ENCODE measurements around the gene ADI1. TPM values are rescaled to one million over a fixed set of nuclear protein-coding genes. Genes with fewer than 3 reads are reported as not detected.

ADI1 gene
- total RNA-seq, 4 donors from 2014 or later, result 44.1 to 110 (median 78.1) TPM

GRCh38 chr2:3472966-3473365, 46.4 kb downstream of the ADI1 start:
- no peak overlapping the region for H3K4me3 ChIP-seq
- H3K9me3 ChIP-seq, result no peaks in the 10 kb centered on the region
- peaks cover 0 to 21% (median 0%) of the 10 kb centered on the region in 4 donors for H3K36me3 ChIP-seq
- H3K4me1 ChIP-seq, result no peaks in the 10 kb centered on the region
- WGBS, 2 donors (ENCODE audit: low coverage in 1 of 2), result 92 to 93% methylated on average over 6 to 10 of the region's 10 CpGs
- intact Hi-C loops (cut with DNase I; ENCODE audit: low total_unique reads), result no loop called here
- no peak overlapping the region for H3K27ac ChIP-seq
- DNase-seq, result no peak
- TF ChIP-seq POLR2A (IDR thresholded peaks at IDR 0.05), result no peak
- TF ChIP-seq POLR2AphosphoS5 (IDR thresholded peaks at IDR 0.05), result no peak
- TF ChIP-seq EP300 (IDR thresholded peaks at IDR 0.05; ENCODE audit: low read depth), result no peak
- TF ChIP-seq CTCF (IDR thresholded peaks at IDR 0.05), result no peak
- in situ Hi-C loops (cut with MboI; ENCODE audit: low pct_ligation_motif_present in 1 of 4, low pct_unique_long_range_greater_than_20kb in 1 of 4, low sequenced_read_pairs in 3 of 4), result no loop called here
- H3K27me3 ChIP-seq, result no peaks in the 10 kb centered on the region

- Histone ChIP-seq H3K36me3 (peaks cover 0 to 21% (median 0%) of the 10 kb centered on the region in 4 donors), H3K27ac (no peak overlapping the region), H3K9me3 (no peaks in the 10 kb centered on the region), H3K4me1 (no peaks in the 10 kb centered on the region), H3K4me3 (no peak overlapping the region), H3K27me3 (no peaks in the 10 kb centered on the region)
- 85 to 90% methylated on average over 2 to 10 of the region's 10 CpGs for WGBS, 2 donors (ENCODE audit: low coverage in 1 of 2)
- intact Hi-C loops (cut with DNase I; ENCODE audit: low total_unique reads), result no loop called here
- DNase-seq, result no peak
- in situ Hi-C loops (cut with MboI; ENCODE audit: low pct_ligation_motif_present in 1 of 4, low pct_unique_long_range_greater_than_20kb in 1 of 4, low sequenced_read_pairs in 3 of 4), result no loop called here
- no peak for TF ChIP-seq EP300 (IDR thresholded peaks at IDR 0.05; ENCODE audit: low read depth)
- no peak for TF ChIP-seq POLR2A (IDR thresholded peaks at IDR 0.05)
- no peak for TF ChIP-seq POLR2AphosphoS5 (IDR thresholded peaks at IDR 0.05)
- TF ChIP-seq CTCF (IDR thresholded peaks at IDR 0.05), result no peak
These were observed 47.0 kb downstream of the ADI1 start for GRCh38 chr2:3472296-3472695.

- TF ChIP-seq EP300 (IDR thresholded peaks at IDR 0.05; ENCODE audit: low read depth), result no peak
- no peak for TF ChIP-seq CTCF (IDR thresholded peaks at IDR 0.05)
- no peak for TF ChIP-seq POLR2AphosphoS5 (IDR thresholded peaks at IDR 0.05)
- TF ChIP-seq POLR2A (IDR thresholded peaks at IDR 0.05), result no peak
- Histone ChIP-seq H3K9me3 (no peaks in the 10 kb centered on the region), H3K4me3 (no peak overlapping the region), H3K36me3 (peaks cover 0 to 21% (median 0%) of the 10 kb centered on the region in 4 donors), H3K27me3 (no peaks in the 10 kb centered on the region), H3K4me1 (no peaks in the 10 kb centered on the region), H3K27ac (peak overlapping the region in 2 of 4 donors; percentile 35 to 60)
- in situ Hi-C loops (cut with MboI; ENCODE audit: low pct_ligation_motif_present in 1 of 4, low pct_unique_long_range_greater_than_20kb in 1 of 4, low sequenced_read_pairs in 3 of 4), result no loop called here
- intact Hi-C loops (cut with DNase I; ENCODE audit: low total_unique reads), result no loop called here
- DNase-seq, result no peak
- 92 to 95% methylated on average over 7 to 17 of the region's 17 CpGs for WGBS, 2 donors (ENCODE audit: low coverage in 1 of 2)
These were observed 48.2 kb downstream of the ADI1 start for GRCh38 chr2:3470856-3471737.

- intact Hi-C loops (cut with DNase I; ENCODE audit: low total_unique reads) (no loop called here), in situ Hi-C loops (cut with MboI; ENCODE audit: low pct_ligation_motif_present in 1 of 4, low pct_unique_long_range_greater_than_20kb in 1 of 4, low sequenced_read_pairs in 3 of 4) (no loop called here)
- DNase-seq, result no peak
- Histone ChIP-seq H3K36me3 (peaks cover 0 to 21% (median 0%) of the 10 kb centered on the region in 4 donors), H3K4me1 (no peaks in the 10 kb centered on the region), H3K4me3 (no peak overlapping the region), H3K27ac (peak overlapping the region in 3 of 4 donors; percentile 35 to 60 (median 48)), H3K27me3 (no peaks in the 10 kb centered on the region), H3K9me3 (no peaks in the 10 kb centered on the region)
- peak in 2 of 3 donors; percentile 36 to 56 for TF ChIP-seq POLR2AphosphoS5 (IDR thresholded peaks at IDR 0.05)
- TF ChIP-seq CTCF (IDR thresholded peaks at IDR 0.05), result no peak
- TF ChIP-seq EP300 (IDR thresholded peaks at IDR 0.05; ENCODE audit: low read depth), result no peak
- TF ChIP-seq POLR2A (IDR thresholded peaks at IDR 0.05), result no peak
- WGBS, 2 donors (ENCODE audit: low coverage in 1 of 2), result 67 to 95% methylated on average over 1 to 17 of the region's 17 CpGs
These were observed 49.1 kb downstream of the ADI1 start for GRCh38 chr2:3470166-3470651.

Measured in transverse colon (tissue), 4 donors.